22Rv1 (cell line): ENCODE results near the gene B4GALT3.

ENCODE experiments used
- CTCF ChIP-seq: fragments of 450-650 bp; IDR thresholded peaks from 2 replicates; pipeline ENCODE4 v1.5.1; 2017; ENCODE audit warnings: mild to moderate bottlenecking
- ZFX ChIP-seq: fragments of 450-650 bp; IDR thresholded peaks from 2 replicates; pipeline ENCODE4 v1.6.1; 2017; ENCODE audit warnings: antibody characterized with exemption, borderline replicate concordance

- TF ChIP-seq CTCF, result no peak
- no peak for TF ChIP-seq ZFX
These were observed 39.8 kb upstream of the B4GALT3 start for GRCh38 chr1:161216945-161217712.
